Measurements from ENCODE around the gene CD72.

CD72 gene

GRCh38 chr9:35618325-35618727 is at the start of gene CD72:
Gene CD72 (minus strand): TSS chr9:35618413. CDS start chr9:35618303, 110 bp downstream.
- no peak for DNase-seq

GRCh38 chr9:35667939-35668338 is 49.7 kb upstream of the CD72 start:
- no peak for DNase-seq

GRCh38 chr9:35666549-35666948 is 48.3 kb upstream of the CD72 start:
- no peak for DNase-seq

- no peak for DNase-seq
Measured at GRCh38 chr9:35666045-35666444, 47.8 kb upstream of the CD72 start.

GRCh38 chr9:35665471-35665818 is 47.2 kb upstream of the CD72 start:
- no peak for DNase-seq

- DNase-seq, result peak; percentile 89
Measured at GRCh38 chr9:35664531-35665470, 46.6 kb upstream of the CD72 start, which contains the start of gene ARHGEF39. Gene ARHGEF39 (minus strand): TSS chr9:35665195. CDS start chr9:35665169, 26 bp downstream.

- no peak for DNase-seq
Measured at GRCh38 chr9:35662437-35662836, 44.2 kb upstream of the CD72 start.

GRCh38 chr9:35661756-35662350 is 43.6 kb upstream of the CD72 start:
- no peak for DNase-seq

GRCh38 chr9:35660966-35661415 is 42.8 kb upstream of the CD72 start:
- DNase-seq, result no peak

- DNase-seq, result no peak
Measured at GRCh38 chr9:35659340-35659739, 41.1 kb upstream of the CD72 start.

GRCh38 chr9:35658968-35659220 is 40.7 kb upstream of the CD72 start:
- no peak for DNase-seq

- DNase-seq, result peak; percentile 84
Measured at GRCh38 chr9:35658137-35658967, 40.1 kb upstream of the CD72 start, which contains the start of gene CCDC107. Gene CCDC107 (plus strand): TSS chr9:35658292. CDS start chr9:35658380, 88 bp downstream.

- DNase-seq, result peak; percentile 99
Measured at GRCh38 chr9:35657546-35658136, 39.4 kb upstream of the CD72 start, which contains the start of gene RMRP. Gene RMRP (minus strand): TSS chr9:35658019.

- DNase-seq, result peak; percentile 54
Measured at GRCh38 chr9:35656831-35657545, 38.8 kb upstream of the CD72 start.

- no peak for DNase-seq
Measured at GRCh38 chr9:35656348-35656747, 38.1 kb upstream of the CD72 start.

- DNase-seq, result no peak
Measured at GRCh38 chr9:35653611-35654010, 35.4 kb upstream of the CD72 start.

- no peak for DNase-seq
Measured at GRCh38 chr9:35652829-35653209, 34.6 kb upstream of the CD72 start.

- no peak for DNase-seq
Measured at GRCh38 chr9:35651956-35652828, 34.0 kb upstream of the CD72 start.

- DNase-seq, result no peak
Measured at GRCh38 chr9:35650341-35651158, 32.3 kb upstream of the CD72 start, which contains the start of gene SIT1. Gene SIT1 (minus strand): TSS chr9:35650931. CDS start chr9:35650853, 78 bp downstream.
